HEK293 (cell line): ENCODE results near the gene ACKR3.

Source experiments
- CTCF ChIA-PET: fragments of 350-600 bp; formaldehyde crosslinking; extraction: SDS; loops from one replicate; lab custom pipeline; 2021; ENCODE audit warnings: antibody characterized with exemption; lab: Yijun Ruan, JAX
- POLR2A ChIA-PET: fragments of 300-600 bp; formaldehyde crosslinking; extraction: SDS; loops from one replicate; lab custom pipeline; 2020; ENCODE audit warnings: antibody characterized with exemption, inconsistent platforms; lab: Yijun Ruan, JAX
- H3K27ac ChIP-seq: fragments of 200-500 bp; sonication (Bioruptor generic); 2 replicates; pipeline ENCODE4 v1.5.1; 2014; ENCODE audit warnings: low read depth, low read length, control low read depth, inconsistent platforms; ENCODE audit errors: extremely low read depth
- H3K36me3 ChIP-seq, 2 experiments: fragments of 200-500 bp in 1 of 2; sonication (Bioruptor generic) in 1 of 2; 1 replicate in 1 of 2; 2 replicates in 1 of 2; pipeline ENCODE4 v1.5.1; 2014 to 2017; ENCODE audit warnings: inconsistent platforms in 2 of 2, low read length in 2 of 2; ENCODE audit not compliant: control insufficient read depth in 2 of 2, insufficient read depth in 1 of 2
- H3K4me1 ChIP-seq: fragments of 200-500 bp; sonication (Bioruptor generic); 2 replicates; pipeline ENCODE4 v1.5.1; 2014; ENCODE audit warnings: mild to moderate bottlenecking, low read length, inconsistent platforms; ENCODE audit not compliant: control insufficient read depth, insufficient read depth
- H3K4me3 ChIP-seq: 2 replicates; pipeline ENCODE4 v1.5.1; 2011; ENCODE audit warnings: low read depth, mild to moderate bottlenecking, control low read depth, low read length, moderate library complexity
- H3K9me3 ChIP-seq: fragments of 200-500 bp; sonication (Bioruptor generic); 2 replicates; pipeline ENCODE4 v1.5.1; 2014; ENCODE audit warnings: low read depth, low read length, inconsistent platforms; ENCODE audit not compliant: control insufficient read depth, insufficient read depth
- ATF2 ChIP-seq: fragments of 450-650 bp; formaldehyde crosslinking; IDR thresholded peaks from 2 replicates; pipeline ENCODE4 v1.5.1; 2016; ENCODE audit warnings: missing biosample characterization, missing genetic modification characterization, low read depth
- BCL11A ChIP-seq: fragments of 450-650 bp; formaldehyde crosslinking; IDR thresholded peaks from 2 replicates; pipeline ENCODE4 v1.5.1; 2016; ENCODE audit warnings: low read depth, missing biosample characterization, missing genetic modification characterization
- EGR2 ChIP-seq: fragments of 450-650 bp; formaldehyde crosslinking; IDR thresholded peaks from 2 replicates; pipeline ENCODE4 v1.5.1; 2016; ENCODE audit warnings: low read depth, missing biosample characterization, missing genetic modification characterization
- HOXA7 ChIP-seq: sonication (generic); formaldehyde crosslinking; IDR thresholded peaks from 2 replicates; pipeline ENCODE4 v1.8.1; 2022; ENCODE audit warnings: missing genetic modification reagents, borderline replicate concordance
- KLF16 ChIP-seq: fragments of 450-650 bp; formaldehyde crosslinking; IDR thresholded peaks from 2 replicates; pipeline ENCODE4 v1.5.1; 2017; ENCODE audit warnings: missing biosample characterization, missing genetic modification characterization
- KLF9 ChIP-seq: fragments of 450-650 bp; formaldehyde crosslinking; IDR thresholded peaks from 2 replicates; pipeline ENCODE4 v1.5.1; 2016; ENCODE audit warnings: missing biosample characterization, missing genetic modification characterization, low read depth
- PRDM1 ChIP-seq: fragments of 450-650 bp; formaldehyde crosslinking; IDR thresholded peaks from 2 replicates; pipeline ENCODE4; 2016; ENCODE audit warnings: missing biosample characterization, missing genetic modification characterization
- ZBTB11 ChIP-seq: fragments of 450-650 bp; formaldehyde crosslinking; conservative IDR thresholded peaks from 2 replicates; pipeline ENCODE4 v1.5.1; 2016; ENCODE audit warnings: low read depth, missing biosample characterization, missing genetic modification characterization
- ZBTB17 ChIP-seq: fragments of 450-650 bp; formaldehyde crosslinking; IDR thresholded peaks from 2 replicates; pipeline ENCODE4 v1.5.1; 2016; ENCODE audit warnings: missing biosample characterization, missing genetic modification characterization
- ZIC2 ChIP-seq: fragments of 450-650 bp; formaldehyde crosslinking; IDR thresholded peaks from 2 replicates; pipeline ENCODE4 v1.5.1; 2016; ENCODE audit warnings: missing biosample characterization, missing genetic modification characterization
- ZNF157 ChIP-seq: fragments of 450-650 bp; formaldehyde crosslinking; IDR thresholded peaks from 2 replicates; pipeline ENCODE4 v1.5.1; 2016; ENCODE audit warnings: missing biosample characterization, missing genetic modification characterization
- ZNF274 ChIP-seq, 2 experiments: fragments of 200-500 bp in 1 of 2; fragments of 450-650 bp in 1 of 2; sonication (Bioruptor generic) in 1 of 2; formaldehyde crosslinking in 1 of 2; IDR thresholded peaks; 2 replicates each; pipeline versions ENCODE4 v1.5.1 to v1.6.1; 2014 to 2016; ENCODE audit warnings: borderline replicate concordance in 1 of 2, inconsistent platforms in 1 of 2, low read length in 1 of 2, missing biosample characterization in 1 of 2, missing genetic modification characterization in 1 of 2
- ZNF394 ChIP-seq: fragments of 450-650 bp; formaldehyde crosslinking; IDR thresholded peaks from 2 replicates; pipeline ENCODE4 v1.5.1; 2016; ENCODE audit warnings: missing biosample characterization, missing genetic modification characterization, mild to moderate bottlenecking, moderate library complexity, borderline replicate concordance
- ZNF426 ChIP-seq: fragments of 450-650 bp; formaldehyde crosslinking; IDR thresholded peaks from 2 replicates; pipeline ENCODE4 v1.5.1; 2017; ENCODE audit warnings: missing biosample characterization, missing genetic modification characterization, mild to moderate bottlenecking, inconsistent platforms, moderate library complexity
- ZNF433 ChIP-seq: fragments of 450-650 bp; formaldehyde crosslinking; IDR thresholded peaks from 2 replicates; pipeline ENCODE4 v1.5.1; 2016; ENCODE audit warnings: missing biosample characterization, missing genetic modification characterization, low read depth
- ZNF555 ChIP-seq: fragments of 450-650 bp; formaldehyde crosslinking; conservative IDR thresholded peaks from 2 replicates; pipeline ENCODE4 v1.5.1; 2017; ENCODE audit warnings: missing biosample characterization, mild to moderate bottlenecking, missing genetic modification characterization, inconsistent platforms
- ZNF585B ChIP-seq: fragments of 450-650 bp; formaldehyde crosslinking; IDR thresholded peaks from 2 replicates; pipeline ENCODE4 v1.5.1; 2016; ENCODE audit warnings: missing biosample characterization, missing genetic modification characterization
- ZNF596 ChIP-seq: fragments of 450-650 bp; IDR thresholded peaks from 2 replicates; pipeline ENCODE4 v1.5.0; 2018; ENCODE audit warnings: missing biosample characterization, mild to moderate bottlenecking, missing genetic modification characterization, moderate library complexity
- ZNF610 ChIP-seq: fragments of 450-650 bp; formaldehyde crosslinking; IDR thresholded peaks from 2 replicates; pipeline ENCODE4 v1.5.1; 2016; ENCODE audit warnings: missing biosample characterization, missing genetic modification characterization, borderline replicate concordance
- ZNF626 ChIP-seq: fragments of 450-650 bp; sonication (Bioruptor Pico); formaldehyde crosslinking; IDR thresholded peaks from 2 replicates; pipeline ENCODE4 v1.5.1; 2018; ENCODE audit warnings: missing biosample characterization, missing genetic modification characterization, inconsistent platforms
- ZNF777 ChIP-seq: fragments of 450-650 bp; formaldehyde crosslinking; IDR thresholded peaks from 2 replicates; pipeline ENCODE4 v1.5.1; 2017; ENCODE audit warnings: missing biosample characterization, missing genetic modification characterization, borderline replicate concordance
- TF ChIP-seq, protein P1 (sequence below): fragments of 450-650 bp; formaldehyde crosslinking; IDR thresholded peaks from 2 replicates; pipeline ENCODE4 v1.5.1; 2016; ENCODE audit warnings: missing biosample characterization, missing genetic modification characterization
- TF ChIP-seq, protein P2 (sequence below): fragments of 450-650 bp; formaldehyde crosslinking; IDR thresholded peaks from 2 replicates; pipeline ENCODE4 v1.5.1; 2016; ENCODE audit warnings: missing biosample characterization, missing genetic modification characterization, borderline replicate concordance
- TF ChIP-seq, protein P3 (sequence below): fragments of 450-650 bp; formaldehyde crosslinking; IDR thresholded peaks from 2 replicates; pipeline ENCODE4 v1.5.1; 2016; ENCODE audit warnings: missing biosample characterization, missing genetic modification characterization
- TF ChIP-seq, protein P4 (sequence below): fragments of 450-650 bp; formaldehyde crosslinking; IDR thresholded peaks from 2 replicates; pipeline ENCODE4 v1.5.1; 2016; ENCODE audit warnings: missing biosample characterization, missing genetic modification characterization
- TF ChIP-seq, protein P5 (sequence below): fragments of 450-650 bp; formaldehyde crosslinking; IDR thresholded peaks from 2 replicates; pipeline ENCODE4 v1.5.1; 2017; ENCODE audit warnings: missing biosample characterization, missing genetic modification characterization

Gene ACKR3

DNA sequence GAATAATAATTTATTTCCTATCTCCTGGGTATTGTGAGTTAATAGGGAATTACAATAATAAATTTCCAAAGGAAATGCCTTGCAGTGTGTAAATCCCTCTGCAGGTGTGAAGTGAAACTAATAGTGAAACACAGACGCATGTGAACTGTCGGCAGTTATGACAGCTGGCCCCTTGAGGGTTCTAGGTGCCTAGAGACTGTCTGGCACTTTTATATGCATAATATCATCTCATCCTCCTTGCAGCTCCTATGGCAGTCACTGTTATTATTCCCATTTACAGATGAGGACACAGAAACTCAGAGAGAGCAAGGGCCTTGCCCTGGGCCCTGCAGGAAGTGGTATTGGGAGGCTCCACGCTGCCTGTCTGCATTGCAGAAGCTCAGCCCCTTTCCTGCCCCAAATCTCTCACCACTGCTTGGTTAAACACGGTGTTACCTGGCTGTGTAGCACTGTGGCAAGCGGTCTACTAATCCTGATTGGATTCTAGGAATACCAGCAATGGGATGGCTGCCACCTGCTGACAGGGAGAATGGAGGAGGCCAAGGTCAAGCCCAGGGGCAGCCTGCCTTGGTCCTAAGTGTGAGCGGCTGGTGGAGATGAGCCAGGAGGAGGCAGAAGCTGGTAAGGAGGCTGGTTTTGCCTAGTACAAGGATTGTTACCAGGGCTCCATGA is 32.8 kb upstream of the ACKR3 start (continued):
- no peak for TF ChIP-seq ATF2 (tag by site-specific recombination)
- TF ChIP-seq, protein P1, sequence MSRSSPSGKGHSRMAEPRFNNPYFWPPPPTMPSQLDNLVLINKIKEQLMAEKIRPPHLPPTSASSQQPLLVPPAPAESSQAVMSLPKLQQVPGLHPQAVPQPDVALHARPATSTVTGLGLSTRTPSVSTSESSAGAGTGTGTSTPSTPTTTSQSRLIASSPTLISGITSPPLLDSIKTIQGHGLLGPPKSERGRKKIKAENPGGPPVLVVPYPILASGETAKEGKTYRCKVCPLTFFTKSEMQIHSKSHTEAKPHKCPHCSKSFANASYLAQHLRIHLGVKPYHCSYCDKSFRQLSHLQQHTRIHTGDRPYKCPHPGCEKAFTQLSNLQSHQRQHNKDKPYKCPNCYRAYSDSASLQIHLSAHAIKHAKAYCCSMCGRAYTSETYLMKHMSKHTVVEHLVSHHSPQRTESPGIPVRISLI (tag by site-specific recombination), result no peak
- TF ChIP-seq, protein P2, sequence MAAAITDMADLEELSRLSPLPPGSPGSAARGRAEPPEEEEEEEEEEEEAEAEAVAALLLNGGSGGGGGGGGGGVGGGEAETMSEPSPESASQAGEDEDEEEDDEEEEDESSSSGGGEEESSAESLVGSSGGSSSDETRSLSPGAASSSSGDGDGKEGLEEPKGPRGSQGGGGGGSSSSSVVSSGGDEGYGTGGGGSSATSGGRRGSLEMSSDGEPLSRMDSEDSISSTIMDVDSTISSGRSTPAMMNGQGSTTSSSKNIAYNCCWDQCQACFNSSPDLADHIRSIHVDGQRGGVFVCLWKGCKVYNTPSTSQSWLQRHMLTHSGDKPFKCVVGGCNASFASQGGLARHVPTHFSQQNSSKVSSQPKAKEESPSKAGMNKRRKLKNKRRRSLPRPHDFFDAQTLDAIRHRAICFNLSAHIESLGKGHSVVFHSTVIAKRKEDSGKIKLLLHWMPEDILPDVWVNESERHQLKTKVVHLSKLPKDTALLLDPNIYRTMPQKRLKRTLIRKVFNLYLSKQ, result no peak
- TF ChIP-seq KLF9, result no peak
- no peak for TF ChIP-seq ZBTB17 (tag by site-specific recombination)
- TF ChIP-seq, protein P3, sequence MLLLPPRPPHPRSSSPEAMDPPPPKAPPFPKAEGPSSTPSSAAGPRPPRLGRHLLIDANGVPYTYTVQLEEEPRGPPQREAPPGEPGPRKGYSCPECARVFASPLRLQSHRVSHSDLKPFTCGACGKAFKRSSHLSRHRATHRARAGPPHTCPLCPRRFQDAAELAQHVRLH (tag by site-specific recombination), result no peak
- TF ChIP-seq ZNF433 (tag by site-specific recombination), result no peak
- no peak for TF ChIP-seq HOXA7 (CRISPR knock-in tag)
- no peak for TF ChIP-seq ZNF596 (tag by site-specific recombination)
- no peak for TF ChIP-seq ZNF157 (tag by site-specific recombination)
- no peak for TF ChIP-seq ZNF555 (tag by site-specific recombination)
- no peak for TF ChIP-seq ZNF394 (tag by site-specific recombination)
- no peak for TF ChIP-seq ZNF626 (tag by site-specific recombination)
- no peak for TF ChIP-seq ZNF777 (tag by site-specific recombination)

DNA sequence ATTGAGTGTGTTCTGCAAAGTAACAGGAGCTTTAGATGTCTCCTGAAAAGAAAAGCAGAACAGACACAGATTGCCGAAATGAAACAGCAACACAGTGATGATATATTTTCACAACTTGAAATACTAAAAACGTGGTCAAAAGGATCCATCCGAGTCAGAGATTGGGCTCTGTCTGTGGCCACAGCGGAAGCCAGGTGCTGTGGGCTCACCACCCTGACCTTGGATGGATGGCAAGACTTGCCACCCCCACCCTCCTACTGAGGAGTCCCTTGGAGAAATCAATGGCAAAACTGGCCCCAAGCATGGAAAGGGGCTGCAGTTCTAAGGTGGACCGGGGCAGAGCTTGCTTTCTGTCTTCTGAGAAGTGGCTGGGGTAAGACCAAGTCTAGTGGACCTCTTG is 31.4 kb upstream of the ACKR3 start:
- ChIA-PET CTCF (no interaction called here), POLR2A (no interaction called here)
- Histone ChIP-seq H3K27ac (no peak overlapping the region), H3K4me3 (no peak overlapping the region), H3K4me1 (no peaks in the 10 kb centered on the region), H3K9me3 (no peaks in the 10 kb centered on the region), H3K36me3 (no peaks in the 10 kb centered on the region)
- TF ChIP-seq ZBTB11 (tag by site-specific recombination) (no peak), ZNF426 (tag by site-specific recombination) (no peak), PRDM1 (tag by site-specific recombination) (no peak), ZNF585B (tag by site-specific recombination) (no peak), BCL11A (tag by site-specific recombination) (no peak), ZIC2 (tag by site-specific recombination) (no peak), ZNF610 (tag by site-specific recombination) (no peak), KLF16 (no peak), ZNF394 (tag by site-specific recombination) (no peak), EGR2 (tag by site-specific recombination) (no peak), ZNF274 (IDR thresholded peaks at IDR 0.05; ENCODE audit: low read length) (no peak), ZNF274 (tag by site-specific recombination; IDR thresholded peaks at IDR 0.05; ENCODE audit: borderline replicate concordance) (no peak)
- TF ChIP-seq, protein P4, sequence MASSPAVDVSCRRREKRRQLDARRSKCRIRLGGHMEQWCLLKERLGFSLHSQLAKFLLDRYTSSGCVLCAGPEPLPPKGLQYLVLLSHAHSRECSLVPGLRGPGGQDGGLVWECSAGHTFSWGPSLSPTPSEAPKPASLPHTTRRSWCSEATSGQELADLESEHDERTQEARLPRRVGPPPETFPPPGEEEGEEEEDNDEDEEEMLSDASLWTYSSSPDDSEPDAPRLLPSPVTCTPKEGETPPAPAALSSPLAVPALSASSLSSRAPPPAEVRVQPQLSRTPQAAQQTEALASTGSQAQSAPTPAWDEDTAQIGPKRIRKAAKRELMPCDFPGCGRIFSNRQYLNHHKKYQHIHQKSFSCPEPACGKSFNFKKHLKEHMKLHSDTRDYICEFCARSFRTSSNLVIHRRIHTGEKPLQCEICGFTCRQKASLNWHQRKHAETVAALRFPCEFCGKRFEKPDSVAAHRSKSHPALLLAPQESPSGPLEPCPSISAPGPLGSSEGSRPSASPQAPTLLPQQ (tag by site-specific recombination), result no peak
- TF ChIP-seq, protein P5, sequence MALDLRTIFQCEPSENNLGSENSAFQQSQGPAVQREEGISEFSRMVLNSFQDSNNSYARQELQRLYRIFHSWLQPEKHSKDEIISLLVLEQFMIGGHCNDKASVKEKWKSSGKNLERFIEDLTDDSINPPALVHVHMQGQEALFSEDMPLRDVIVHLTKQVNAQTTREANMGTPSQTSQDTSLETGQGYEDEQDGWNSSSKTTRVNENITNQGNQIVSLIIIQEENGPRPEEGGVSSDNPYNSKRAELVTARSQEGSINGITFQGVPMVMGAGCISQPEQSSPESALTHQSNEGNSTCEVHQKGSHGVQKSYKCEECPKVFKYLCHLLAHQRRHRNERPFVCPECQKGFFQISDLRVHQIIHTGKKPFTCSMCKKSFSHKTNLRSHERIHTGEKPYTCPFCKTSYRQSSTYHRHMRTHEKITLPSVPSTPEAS (tag by site-specific recombination), result no peak
